Astrocyte of the spinal cord (primary cell): ENCODE data around the gene GFOD1.

ENCODE experiments used
- DNase-seq: peaks from one replicate; pipeline ENCODE4 v3.0.0; 2011; ENCODE audit warnings: low read depth, low spot score
- H3K4me3 ChIP-seq: 2 replicates; pipeline ENCODE4 v1.5.1; 2011; ENCODE audit warnings: low read depth, mild to moderate bottlenecking, low read length, moderate library complexity
- CTCF ChIP-seq: IDR thresholded peaks from 2 replicates; pipeline ENCODE4 v1.5.1; 2012; ENCODE audit warnings: low read depth, mild to moderate bottlenecking, low read length, inconsistent platforms
- in situ Hi-C: cut with HindIII; loops from 2 replicates; pipeline ENCODE4 v1.10.0; 2017; ENCODE audit warnings: low sequenced_read_pairs

The GFOD1 gene

DNA sequence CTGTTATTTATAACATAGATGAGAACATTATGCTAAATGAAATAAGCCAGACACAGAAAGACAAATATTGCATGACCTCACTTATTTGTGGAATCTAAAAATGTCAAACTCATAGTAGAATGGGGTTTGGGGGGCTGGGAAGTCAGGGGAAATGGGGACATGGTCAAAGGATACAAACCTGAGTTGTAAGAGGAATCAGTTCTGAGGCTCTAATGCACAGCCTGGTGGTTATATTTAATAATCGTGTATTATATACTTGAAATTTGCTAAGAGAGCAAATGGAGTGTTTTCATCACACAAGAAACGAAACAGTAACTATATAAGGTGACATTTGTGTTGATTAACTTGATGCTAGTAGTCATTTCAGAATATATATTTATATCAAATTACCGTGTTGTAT lies 40.8 kb upstream of the GFOD1 start:
- TF ChIP-seq CTCF = no peak
- DNase-seq = no peak
- in situ Hi-C loops = no loop called here
- H3K4me3 ChIP-seq = no peak overlapping the region

- no peak overlapping the region for H3K4me3 ChIP-seq
- in situ Hi-C loops = no loop called here
- no peak for DNase-seq
- no peak for TF ChIP-seq CTCF
These were observed 40.3 kb upstream of the GFOD1 start for GRCh38 chr6:13527671-13528056.

GRCh38 chr6:13526727-13527670 lies 39.6 kb upstream of the GFOD1 start:
- TF ChIP-seq CTCF = no peak
- DNase-seq = no peak
- in situ Hi-C loops = no loop called here
- H3K4me3 ChIP-seq = no peak overlapping the region

DNA sequence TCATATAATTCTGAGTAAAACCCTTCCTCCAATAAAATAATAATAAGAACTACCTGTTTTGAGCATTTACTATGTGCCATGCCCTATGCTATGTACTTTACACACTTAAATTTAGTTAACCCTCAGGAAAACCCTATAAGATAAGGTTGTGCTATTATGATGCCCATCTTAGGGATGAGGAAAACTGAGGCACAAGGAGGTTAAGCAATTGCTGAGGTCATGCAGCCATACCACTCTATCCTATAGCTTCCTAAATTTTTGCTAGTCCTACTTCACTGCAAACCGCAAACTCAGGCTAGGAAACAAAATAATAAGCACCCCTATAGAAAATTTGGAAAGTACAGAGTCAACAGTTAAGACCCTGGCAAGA lies 38.9 kb upstream of the GFOD1 start:
- no peak overlapping the region for H3K4me3 ChIP-seq
- no peak for DNase-seq
- TF ChIP-seq CTCF = no peak
- in situ Hi-C loops = no loop called here

- no peak for DNase-seq
- no peak for TF ChIP-seq CTCF
- in situ Hi-C loops = no loop called here
- no peak overlapping the region for H3K4me3 ChIP-seq
These were observed 37.6 kb upstream of the GFOD1 start for GRCh38 chr6:13524801-13525508.

DNA sequence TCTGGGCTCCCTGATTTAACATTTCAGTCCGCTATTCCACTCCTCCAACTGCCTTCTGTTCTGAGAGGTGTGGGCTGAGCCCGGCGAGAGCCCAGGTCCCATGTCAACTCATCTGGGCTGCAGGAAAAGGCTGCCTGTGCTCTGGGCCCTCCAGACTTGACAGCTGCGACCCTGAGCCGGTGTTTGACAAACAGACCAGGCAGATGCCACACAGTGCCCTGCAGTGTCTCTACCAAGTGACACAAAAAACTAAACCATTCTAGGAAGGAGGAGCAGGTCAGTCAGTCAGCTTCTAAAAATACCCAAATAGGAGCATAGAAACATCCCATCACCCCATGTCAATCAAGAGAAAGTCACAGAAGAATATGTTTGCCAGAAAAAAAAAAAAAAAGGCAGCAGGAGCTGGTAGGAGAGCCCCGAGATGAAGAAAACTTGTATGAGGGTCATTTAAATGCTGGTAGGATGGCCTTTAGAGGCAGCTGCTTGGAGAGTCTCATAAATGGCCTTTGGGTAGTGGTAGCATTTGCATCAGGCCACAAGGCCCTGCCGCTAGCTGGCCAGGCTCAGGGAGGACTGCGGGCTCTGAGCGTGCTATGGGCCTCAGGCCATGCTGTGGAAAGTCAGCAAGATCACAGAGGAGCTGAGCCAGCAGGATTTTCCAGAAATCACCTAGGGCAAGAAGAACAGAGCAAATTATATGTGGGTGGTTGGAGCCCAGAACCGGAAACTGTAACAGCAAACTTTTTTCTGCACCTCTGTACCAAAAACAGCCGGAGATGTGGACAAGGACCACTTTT lies 36.6 kb upstream of the GFOD1 start:
- no peak overlapping the region for H3K4me3 ChIP-seq
- no peak for TF ChIP-seq CTCF
- in situ Hi-C loops = no loop called here
- DNase-seq = no peak
